NCI-H82 treated with DMSO at 0.1 percent for 48 hours (cell line): ENCODE data around the gene HSD11B2.

Experiments used
- DNase-seq: peaks from one replicate; lab custom pipeline; 2025; ENCODE audit not compliant: unreplicated experiment; lab: John Stamatoyannopoulos, UW

The HSD11B2 gene

GRCh38 chr16:67448580-67448979 is 17.7 kb downstream of the HSD11B2 start:
- DNase-seq: no peak

GRCh38 chr16:67449336-67449735 is 18.4 kb downstream of the HSD11B2 start:
- no peak for DNase-seq

GRCh38 chr16:67449739-67450138 is 18.8 kb downstream of the HSD11B2 start:
- DNase-seq: no peak

GRCh38 chr16:67451061-67451703 is 20.3 kb downstream of the HSD11B2 start:
- DNase-seq: no peak

GRCh38 chr16:67451704-67452435 is 20.9 kb downstream of the HSD11B2 start:
- no peak for DNase-seq

- no peak for DNase-seq
Measured at GRCh38 chr16:67454104-67454503, 23.2 kb downstream of the HSD11B2 start.

GRCh38 chr16:67454852-67455251 is 23.9 kb downstream of the HSD11B2 start:
- no peak for DNase-seq

GRCh38 chr16:67456391-67457081 is 25.6 kb downstream of the HSD11B2 start:
- DNase-seq: no peak

- no peak for DNase-seq
Measured at GRCh38 chr16:67457611-67458010, 26.7 kb downstream of the HSD11B2 start.

GRCh38 chr16:67458121-67458641 is 27.3 kb downstream of the HSD11B2 start:
- no peak for DNase-seq

- no peak for DNase-seq
Measured at GRCh38 chr16:67459066-67459860, 28.3 kb downstream of the HSD11B2 start.

GRCh38 chr16:67459861-67460150 is 28.9 kb downstream of the HSD11B2 start:
- DNase-seq: no peak

GRCh38 chr16:67460168-67460567 is 29.2 kb downstream of the HSD11B2 start:
- no peak for DNase-seq

- DNase-seq: no peak
Measured at GRCh38 chr16:67460961-67461360, 30.0 kb downstream of the HSD11B2 start.

- no peak for DNase-seq
Measured at GRCh38 chr16:67461600-67462278, 30.8 kb downstream of the HSD11B2 start.

- no peak for DNase-seq
Measured at GRCh38 chr16:67462279-67462655, 31.3 kb downstream of the HSD11B2 start.

GRCh38 chr16:67463059-67463458 is 32.1 kb downstream of the HSD11B2 start:
- DNase-seq: no peak

- DNase-seq: no peak
Measured at GRCh38 chr16:67463691-67464090, 32.8 kb downstream of the HSD11B2 start.

GRCh38 chr16:67464565-67464964 is 33.6 kb downstream of the HSD11B2 start:
- DNase-seq: no peak

GRCh38 chr16:67466581-67466980 is 35.7 kb downstream of the HSD11B2 start:
- no peak for DNase-seq

- DNase-seq: no peak
Measured at GRCh38 chr16:67468731-67469130, 37.8 kb downstream of the HSD11B2 start.
